ENCODE measurements around the gene PLCH2. TPM values are rescaled to one million over a fixed set of nuclear protein-coding genes. Genes with fewer than 3 reads are reported as not detected.

PLCH2 gene
- total and polyA plus RNA-seq, 12 donors = 0.06 to 0.51 (median 0.10) TPM; not detected in 2

- no peaks in the 10 kb centered on the region for H3K36me3 ChIP-seq
- no peaks in the 10 kb centered on the region for H3K9me3 ChIP-seq
- intact Hi-C loops (cut with DNase I) = loop anchor here in 1 of 10 donors (10.0 kb wide), 1 partner anchor 167 kb away; no protein-coding TSS in a partner anchor
- no peak overlapping the region for H3K4me3 ChIP-seq
- no peaks in the 10 kb centered on the region for H3K4me1 ChIP-seq
- H3K27me3 ChIP-seq = peaks cover 18 to 93% (median 82%) of the 10 kb centered on the region in 7 donors
- H3K27ac ChIP-seq = no peak overlapping the region
- DNase-seq = no peak
- no peak for ATAC-seq
- TF ChIP-seq CTCF (IDR thresholded peaks at IDR 0.05) = no peak
- 58% methylated on average over 23 of the region's 23 CpGs for WGBS, 2 donors
Measured at GRCh38 chr1:2447276-2448097, 28.6 kb upstream of the PLCH2 start.

- intact Hi-C loops (cut with DNase I) = loop anchor here in 1 of 10 donors (10.0 kb wide), 1 partner anchor 167 kb away; no protein-coding TSS in a partner anchor
- WGBS, 2 donors = 43% methylated on average over 18 of the region's 18 CpGs
- no peaks in the 10 kb centered on the region for H3K9me3 ChIP-seq
- H3K36me3 ChIP-seq = no peaks in the 10 kb centered on the region
- H3K27ac ChIP-seq = no peak overlapping the region
- peaks cover 14 to 93% (median 82%) of the 10 kb centered on the region in 7 donors for H3K27me3 ChIP-seq
- no peak for TF ChIP-seq CTCF (IDR thresholded peaks at IDR 0.05)
- no peak for DNase-seq
- H3K4me1 ChIP-seq = no peaks in the 10 kb centered on the region
- ATAC-seq = no peak
- no peak overlapping the region for H3K4me3 ChIP-seq
Measured at GRCh38 chr1:2448098-2448445, 28.0 kb upstream of the PLCH2 start.

- Histone ChIP-seq H3K27ac (no peak overlapping the region), H3K9me3 (no peaks in the 10 kb centered on the region), H3K36me3 (no peaks in the 10 kb centered on the region), H3K4me3 (no peak overlapping the region), H3K4me1 (no peaks in the 10 kb centered on the region), H3K27me3 (peaks cover 11 to 96% (median 85%) of the 10 kb centered on the region in 7 donors)
- intact Hi-C loops (cut with DNase I) = loop anchor here in 1 of 10 donors (10.0 kb wide), 1 partner anchor 165 kb away; no protein-coding TSS in a partner anchor
- no peak for ATAC-seq
- WGBS, 2 donors = 49 to 57% methylated on average over 23 of the region's 23 CpGs
- no peak for DNase-seq
- no peak for TF ChIP-seq CTCF (IDR thresholded peaks at IDR 0.05)
Measured at GRCh38 chr1:2449636-2450454, 26.2 kb upstream of the PLCH2 start.

GRCh38 chr1:2451741-2452140 lies 24.3 kb upstream of the PLCH2 start:
- no peak for ATAC-seq
- no peak for TF ChIP-seq CTCF (IDR thresholded peaks at IDR 0.05)
- Histone ChIP-seq H3K9me3 (no peaks in the 10 kb centered on the region), H3K27ac (no peak overlapping the region), H3K36me3 (no peaks in the 10 kb centered on the region), H3K4me3 (no peak overlapping the region), H3K4me1 (no peaks in the 10 kb centered on the region), H3K27me3 (peaks cover 6 to 96% (median 82%) of the 10 kb centered on the region in 7 donors)
- intact Hi-C loops (cut with DNase I) = no loop called here
- 21 to 31% methylated on average over 18 of the region's 18 CpGs for WGBS, 2 donors
- no peak for DNase-seq
